Measurements from ENCODE around the gene PAX6. TPM values are rescaled to one million over a fixed set of nuclear protein-coding genes. Genes with fewer than 3 reads are reported as not detected.

The PAX6 gene
- total RNA-seq, 4 donors from 2014 or later: not detected

DNA sequence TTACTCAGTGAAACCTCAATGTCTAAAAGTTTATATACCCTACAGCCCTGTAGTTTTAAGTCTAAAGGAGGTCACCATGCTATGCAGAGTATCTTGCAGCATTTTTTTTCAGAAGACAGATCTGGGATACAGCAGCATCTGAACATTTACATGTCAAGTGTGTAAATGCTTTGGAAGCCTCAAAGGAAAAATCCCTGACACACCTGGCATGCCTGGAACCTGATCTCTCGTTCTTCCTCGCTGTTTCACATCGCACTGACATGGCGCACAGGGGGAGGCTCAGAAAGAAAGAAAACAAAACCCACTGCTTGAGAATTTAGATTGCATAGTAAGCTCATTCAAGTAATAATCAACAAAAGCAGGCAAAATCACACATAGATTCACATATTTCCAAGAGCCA is 31.0 kb downstream of the PAX6 start:
- TF ChIP-seq, protein P1, sequence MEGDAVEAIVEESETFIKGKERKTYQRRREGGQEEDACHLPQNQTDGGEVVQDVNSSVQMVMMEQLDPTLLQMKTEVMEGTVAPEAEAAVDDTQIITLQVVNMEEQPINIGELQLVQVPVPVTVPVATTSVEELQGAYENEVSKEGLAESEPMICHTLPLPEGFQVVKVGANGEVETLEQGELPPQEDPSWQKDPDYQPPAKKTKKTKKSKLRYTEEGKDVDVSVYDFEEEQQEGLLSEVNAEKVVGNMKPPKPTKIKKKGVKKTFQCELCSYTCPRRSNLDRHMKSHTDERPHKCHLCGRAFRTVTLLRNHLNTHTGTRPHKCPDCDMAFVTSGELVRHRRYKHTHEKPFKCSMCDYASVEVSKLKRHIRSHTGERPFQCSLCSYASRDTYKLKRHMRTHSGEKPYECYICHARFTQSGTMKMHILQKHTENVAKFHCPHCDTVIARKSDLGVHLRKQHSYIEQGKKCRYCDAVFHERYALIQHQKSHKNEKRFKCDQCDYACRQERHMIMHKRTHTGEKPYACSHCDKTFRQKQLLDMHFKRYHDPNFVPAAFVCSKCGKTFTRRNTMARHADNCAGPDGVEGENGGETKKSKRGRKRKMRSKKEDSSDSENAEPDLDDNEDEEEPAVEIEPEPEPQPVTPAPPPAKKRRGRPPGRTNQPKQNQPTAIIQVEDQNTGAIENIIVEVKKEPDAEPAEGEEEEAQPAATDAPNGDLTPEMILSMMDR (IDR thresholded peaks at IDR 0.05; ENCODE audit: low read depth): no peak

DNA sequence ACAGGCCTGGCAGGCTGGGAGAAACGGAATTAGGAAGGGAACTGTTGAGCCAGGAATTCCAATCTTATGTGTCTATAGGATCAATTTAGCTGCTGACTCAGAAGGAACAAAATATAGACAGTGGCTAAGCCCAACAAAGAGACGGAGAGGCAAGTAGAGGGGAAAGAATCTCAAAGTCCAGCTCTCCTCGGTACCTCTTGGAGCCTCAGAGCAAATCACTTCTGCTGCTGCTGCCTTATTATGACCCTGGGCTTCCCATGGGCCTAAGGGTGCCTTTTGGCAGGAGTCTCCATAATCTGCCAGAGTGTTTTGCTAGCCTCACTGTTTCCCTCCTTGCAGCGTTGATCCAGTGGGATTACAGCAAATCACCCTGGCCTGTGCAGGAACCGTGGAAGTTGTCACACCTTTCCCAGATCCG is 31.7 kb downstream of the PAX6 start:
- TF ChIP-seq, protein P1 (IDR thresholded peaks at IDR 0.05; ENCODE audit: low read depth): no peak

DNA sequence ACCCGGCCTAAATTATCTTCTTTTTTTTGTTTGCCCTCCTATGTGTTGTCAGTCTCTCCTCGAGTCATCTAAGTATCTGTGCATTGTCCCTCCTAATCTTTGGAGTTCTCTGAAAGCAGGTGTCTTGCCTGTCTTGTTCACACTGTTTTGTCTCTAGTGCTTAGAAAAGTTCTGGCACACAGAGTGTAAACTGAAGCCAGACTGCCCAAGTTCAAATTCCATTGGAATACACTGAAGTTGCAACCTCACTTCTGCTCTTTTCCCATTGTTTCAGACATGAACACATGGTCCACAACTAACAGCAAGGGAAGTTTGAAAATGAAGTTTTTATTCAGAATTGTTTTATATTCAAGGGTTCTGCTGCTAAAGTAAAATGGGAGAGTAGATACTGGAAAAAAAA is 38.7 kb downstream of the PAX6 start:
- TF ChIP-seq, protein P1 (IDR thresholded peaks at IDR 0.05; ENCODE audit: low read depth): no peak

DNA sequence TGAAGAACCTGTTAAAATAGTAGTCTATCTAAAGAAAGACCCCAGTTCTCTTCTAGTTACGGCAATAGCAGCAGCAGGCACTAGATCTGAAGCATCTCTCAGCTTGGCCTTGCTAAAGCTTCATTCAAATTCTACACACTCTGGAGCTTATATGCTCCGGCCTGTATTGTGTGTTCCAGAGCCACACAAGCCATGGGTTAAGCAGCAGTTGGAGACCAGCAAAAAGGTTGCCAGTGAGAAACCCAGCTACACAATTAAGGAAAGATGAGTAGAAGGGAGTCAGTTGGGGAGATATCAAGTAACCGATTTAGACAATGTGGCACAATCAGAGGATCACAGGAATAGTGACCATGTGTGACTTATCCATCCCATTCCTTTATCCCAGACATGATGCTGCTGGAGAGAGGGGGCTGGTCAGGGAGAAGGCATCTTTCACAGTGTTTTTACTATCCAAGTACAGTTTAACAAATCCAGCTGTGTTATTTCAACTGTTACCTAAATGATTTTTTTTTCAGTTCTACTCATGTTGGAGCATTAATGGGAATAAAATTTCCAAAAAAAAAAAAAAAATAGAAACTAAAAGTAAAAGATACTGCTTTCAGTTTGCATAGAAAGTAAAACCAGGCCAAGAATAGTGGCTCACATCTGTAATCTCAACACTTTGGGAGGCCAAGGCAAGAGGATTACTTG is 41.0 kb downstream of the PAX6 start:
- TF ChIP-seq, protein P1 (IDR thresholded peaks at IDR 0.05; ENCODE audit: low read depth): no peak

DNA sequence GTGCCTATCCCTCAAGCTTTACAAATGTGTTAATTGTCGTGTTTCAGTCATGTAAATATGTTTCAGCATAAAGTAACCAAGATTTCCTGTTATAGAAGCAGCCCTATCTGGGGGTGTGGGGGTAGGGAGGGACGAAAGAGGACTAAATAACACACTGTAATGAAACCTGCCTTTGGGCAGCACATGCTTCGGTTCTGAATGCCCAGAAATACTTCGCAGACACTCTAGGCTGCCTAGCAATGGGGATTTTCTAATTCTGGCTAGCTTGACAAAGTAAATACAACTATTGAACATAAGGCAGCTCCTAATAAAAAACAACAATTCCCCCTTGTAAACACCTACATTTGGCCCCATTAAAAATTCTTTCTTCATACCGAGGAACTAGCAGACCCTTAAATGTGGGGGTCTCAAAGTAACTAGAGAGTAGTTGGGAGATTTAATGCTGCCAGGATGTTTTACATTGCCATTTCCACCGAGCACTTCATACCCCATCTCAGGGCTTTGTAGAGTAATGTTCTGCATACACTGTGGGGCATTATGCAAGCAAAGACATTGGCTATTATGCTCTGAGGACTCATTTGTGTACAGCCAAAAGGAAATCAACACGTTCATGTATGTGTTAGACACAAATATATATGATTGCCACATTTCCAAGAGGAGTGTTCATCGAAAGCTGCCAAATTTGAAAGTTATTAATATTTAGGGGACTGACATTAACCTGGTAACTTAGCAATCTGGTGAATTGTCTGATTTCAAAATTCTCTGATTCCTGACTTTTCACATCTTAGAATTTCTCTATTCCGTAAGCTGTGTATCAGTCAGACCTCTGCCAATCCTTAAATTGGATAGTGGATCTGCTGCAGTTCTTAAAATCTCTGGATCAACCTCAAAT is 42.1 kb downstream of the PAX6 start:
- TF ChIP-seq, protein P1 (IDR thresholded peaks at IDR 0.05; ENCODE audit: low read depth): no peak

DNA sequence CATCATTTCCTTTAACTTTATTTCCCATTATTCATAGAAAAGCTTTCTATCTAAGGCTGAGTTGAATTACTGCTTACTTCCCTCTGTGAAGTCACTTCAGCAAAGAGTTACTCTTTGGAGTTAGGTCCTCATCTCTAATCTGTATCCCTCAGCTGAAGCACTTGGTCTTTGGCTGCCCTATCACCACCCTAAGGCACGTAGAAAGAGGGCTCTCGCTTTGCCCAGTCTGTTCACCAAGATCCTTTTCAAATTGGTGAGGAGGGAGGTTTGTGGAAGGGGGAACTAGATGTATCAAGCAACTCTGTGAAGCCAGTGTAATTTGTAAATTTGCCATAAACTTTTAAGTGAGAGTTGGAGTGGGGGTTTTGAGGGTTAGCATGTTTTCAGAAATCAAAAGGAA is 43.4 kb downstream of the PAX6 start:
- TF ChIP-seq, protein P1 (IDR thresholded peaks at IDR 0.05; ENCODE audit: low read depth): no peak

DNA sequence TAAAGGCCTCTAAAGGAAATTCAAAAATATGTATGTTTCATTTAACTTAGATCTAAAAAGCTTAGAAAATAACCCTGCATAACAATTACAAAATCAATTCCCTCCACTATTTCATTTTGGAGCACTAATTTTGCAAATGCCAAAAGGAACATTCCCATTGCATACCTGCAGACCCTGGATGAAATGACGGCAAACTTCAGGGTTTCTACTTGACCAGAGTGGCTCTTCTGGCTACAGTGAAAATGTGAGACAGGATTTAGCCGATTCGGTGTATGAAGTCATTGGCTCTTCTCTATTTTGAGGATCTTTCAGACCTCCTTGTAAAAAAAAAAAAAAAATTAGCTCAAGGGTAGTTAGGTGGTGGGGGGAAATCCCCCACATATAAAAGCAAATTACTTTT is 44.1 kb downstream of the PAX6 start:
- TF ChIP-seq, protein P1 (IDR thresholded peaks at IDR 0.05; ENCODE audit: low read depth): no peak
